ENCODE results near the gene AKR1C2.
"Not testable (repeated sequence)": the region's sequence is repeated elsewhere in the genome, so short reads cannot be mapped to it uniquely, and the experiment has no call there.

The AKR1C2 gene

GRCh38 chr10:5023177-5023805, 19.6 kb upstream of the AKR1C2 start:
- DNase-seq (ENCODE audit: low read depth), result no peak

GRCh38 chr10:5021624-5022290, 18.1 kb upstream of the AKR1C2 start:
- not testable (repeated sequence) for DNase-seq (ENCODE audit: low read depth)

GRCh38 chr10:5019770-5020612, 16.3 kb upstream of the AKR1C2 start:
- DNase-seq (ENCODE audit: low read depth), result not testable (repeated sequence)

GRCh38 chr10:5018671-5019277, 15.1 kb upstream of the AKR1C2 start:
- not testable (repeated sequence) for DNase-seq (ENCODE audit: low read depth)

- DNase-seq (ENCODE audit: low read depth), result no peak
Observed at GRCh38 chr10:5018134-5018533, 14.5 kb upstream of the AKR1C2 start.

- DNase-seq (ENCODE audit: low read depth), result no peak
Observed at GRCh38 chr10:5014936-5015335, 11.3 kb upstream of the AKR1C2 start.

- not testable (repeated sequence) for DNase-seq (ENCODE audit: low read depth)
Observed at GRCh38 chr10:5014200-5014910, 10.7 kb upstream of the AKR1C2 start.

- DNase-seq (ENCODE audit: low read depth), result no peak
Observed at GRCh38 chr10:5013385-5013784, 9.7 kb upstream of the AKR1C2 start.

GRCh38 chr10:5012595-5012994, 8.9 kb upstream of the AKR1C2 start:
- DNase-seq (ENCODE audit: low read depth), result no peak

GRCh38 chr10:5011392-5011791, 7.7 kb upstream of the AKR1C2 start:
- DNase-seq (ENCODE audit: low read depth), result not testable (repeated sequence)

- not testable (repeated sequence) for DNase-seq (ENCODE audit: low read depth)
Observed at GRCh38 chr10:5010043-5010442, 6.4 kb upstream of the AKR1C2 start.

GRCh38 chr10:5008857-5009548, 5.3 kb upstream of the AKR1C2 start:
- not testable (repeated sequence) for DNase-seq (ENCODE audit: low read depth)

GRCh38 chr10:5004501-5004900, 844 bp upstream of the AKR1C2 start:
- not testable (repeated sequence) for DNase-seq (ENCODE audit: low read depth)

GRCh38 chr10:5004030-5004385, 351 bp upstream of the AKR1C2 start:
- not testable (repeated sequence) for DNase-seq (ENCODE audit: low read depth)

- DNase-seq (ENCODE audit: low read depth), result no peak
Observed at GRCh38 chr10:5002013-5002727, 1.5 kb downstream of the AKR1C2 start.

GRCh38 chr10:4998671-4999070, 5.0 kb downstream of the AKR1C2 start:
- no peak for DNase-seq (ENCODE audit: low read depth)

- DNase-seq (ENCODE audit: low read depth), result not testable (repeated sequence)
Observed at GRCh38 chr10:4994260-4994659, 9.4 kb downstream of the AKR1C2 start.

GRCh38 chr10:4992564-4992963, 11.1 kb downstream of the AKR1C2 start:
- not testable (repeated sequence) for DNase-seq (ENCODE audit: low read depth)

GRCh38 chr10:4991463-4991862, 12.2 kb downstream of the AKR1C2 start:
- not testable (repeated sequence) for DNase-seq (ENCODE audit: low read depth)

GRCh38 chr10:4990217-4990616, 13.4 kb downstream of the AKR1C2 start:
- DNase-seq (ENCODE audit: low read depth), result no peak

All from activated T-helper 9 cell treated with anti-CD3 and anti-CD28 coated beads, Interleukin-2, amount 50 U/mL, for 16 hours (primary cell).